ENCODE results near the gene MXRA7. TPM values are rescaled to one million over a fixed set of nuclear protein-coding genes. Genes with fewer than 3 reads are reported as not detected.
A peak's percentile ranks its signal among the peaks of the same experiment; 100 is the strongest.

MXRA7 gene
- total RNA-seq, 1 donor from 2014 or later = 55.4 TPM

GRCh38 chr17:76697702-76698465 lies 12.9 kb downstream of the MXRA7 start:
- Histone ChIP-seq H3K4me3 (peak overlapping the region; percentile 23), H2AFZ (replicated peaks) (peak overlapping the region; percentile 31), H3K36me3 (no peaks in the 10 kb centered on the region), H3K27ac (peak overlapping the region; percentile 57), H3K27me3 (no peaks in the 10 kb centered on the region), H3K4me2 (peak overlapping the region; percentile 68), H3K9ac (no peak overlapping the region), H3K4me1 (peaks cover 46% of the 10 kb centered on the region), H4K20me1 (ENCODE audit: low read depth) (peaks cover 18% of the 10 kb centered on the region), H3F3A (ENCODE audit: low read depth) (peaks cover 28% of the 10 kb centered on the region), H3K9me3 (ENCODE audit: low read depth) (no peaks in the 10 kb centered on the region), H3K79me2 (ENCODE audit: low read depth) (peaks cover 20% of the 10 kb centered on the region)
- Mint-ChIP-seq H3K9me3 (no peaks in the 10 kb centered on the region), H3K27me3 (ENCODE audit: insufficient read depth, low read depth) (peaks cover 7% of the 10 kb centered on the region), H3K27ac (peak overlapping the region; percentile 88), H3K4me3 (peak overlapping the region; percentile 3), H3K36me3 (peaks cover 2% of the 10 kb centered on the region), H3K4me1 (peaks cover 64% of the 10 kb centered on the region)
- DNase-seq (ENCODE audit: low spot score) = peak; percentile 91
- TF ChIP-seq CTCF (IDR thresholded peaks at IDR 0.05) = peak; percentile 5
- TF ChIP-seq EZH2phosphoT487 (IDR thresholded peaks at IDR 0.05) = no peak

- Mint-ChIP-seq H3K27ac (peak overlapping the region; percentile 88), H3K36me3 (peaks cover 2% of the 10 kb centered on the region), H3K9me3 (no peaks in the 10 kb centered on the region), H3K4me3 (peak overlapping the region; percentile 3), H3K27me3 (ENCODE audit: insufficient read depth, low read depth) (peaks cover 7% of the 10 kb centered on the region), H3K4me1 (peaks cover 65% of the 10 kb centered on the region)
- peak overlapping the region; percentile 68 for H3K4me2 ChIP-seq
- peaks cover 13% of the 10 kb centered on the region for H4K20me1 ChIP-seq (ENCODE audit: low read depth)
- no peak overlapping the region for H3K4me3 ChIP-seq
- DNase-seq (ENCODE audit: low spot score) = no peak
- no peaks in the 10 kb centered on the region for H3K36me3 ChIP-seq
- TF ChIP-seq EZH2 (IDR thresholded peaks at IDR 0.05) (no peak), CTCF (IDR thresholded peaks at IDR 0.05) (no peak), EZH2phosphoT487 (IDR thresholded peaks at IDR 0.05) (no peak)
- no peak overlapping the region for H3K27ac ChIP-seq
- H3K9ac ChIP-seq = no peak overlapping the region
- no peak overlapping the region for H2AFZ ChIP-seq (replicated peaks)
- H3F3A ChIP-seq (ENCODE audit: low read depth) = peaks cover 27% of the 10 kb centered on the region
- H3K27me3 ChIP-seq = no peaks in the 10 kb centered on the region
- peaks cover 45% of the 10 kb centered on the region for H3K4me1 ChIP-seq
- H3K79me2 ChIP-seq (ENCODE audit: low read depth) = peaks cover 16% of the 10 kb centered on the region
- H3K9me3 ChIP-seq (ENCODE audit: low read depth) = no peaks in the 10 kb centered on the region
These were observed 13.7 kb downstream of the MXRA7 start for GRCh38 chr17:76696763-76697701.

- no peak overlapping the region for H3K4me3 ChIP-seq
- H4K20me1 ChIP-seq (ENCODE audit: low read depth) = no peaks in the 10 kb centered on the region
- DNase-seq (ENCODE audit: low spot score) = no peak
- no peak overlapping the region for H3K27ac ChIP-seq
- Mint-ChIP-seq H3K9me3 (no peaks in the 10 kb centered on the region), H3K4me3 (no peak overlapping the region), H3K4me1 (peaks cover 58% of the 10 kb centered on the region), H3K27me3 (ENCODE audit: insufficient read depth, low read depth) (peaks cover 9% of the 10 kb centered on the region), H3K27ac (peak overlapping the region; percentile 53), H3K36me3 (peaks cover 2% of the 10 kb centered on the region)
- peaks cover 16% of the 10 kb centered on the region for H3F3A ChIP-seq (ENCODE audit: low read depth)
- no peaks in the 10 kb centered on the region for H3K9me3 ChIP-seq (ENCODE audit: low read depth)
- no peak overlapping the region for H3K9ac ChIP-seq
- H3K27me3 ChIP-seq = no peaks in the 10 kb centered on the region
- no peak overlapping the region for H2AFZ ChIP-seq (replicated peaks)
- H3K4me1 ChIP-seq = peaks cover 33% of the 10 kb centered on the region
- H3K79me2 ChIP-seq (ENCODE audit: low read depth) = peaks cover 15% of the 10 kb centered on the region
- TF ChIP-seq EZH2phosphoT487 (IDR thresholded peaks at IDR 0.05) (no peak), CTCF (IDR thresholded peaks at IDR 0.05) (no peak), EZH2 (IDR thresholded peaks at IDR 0.05) (no peak)
- no peaks in the 10 kb centered on the region for H3K36me3 ChIP-seq
- no peak overlapping the region for H3K4me2 ChIP-seq
These were observed 15.5 kb downstream of the MXRA7 start for GRCh38 chr17:76695059-76695831.
